NOMO-1 treated with dmso at 0.1 percent for 144 hours (cell line): ENCODE measurements around the gene EPS8L2.

ENCODE experiments used
- DNase-seq: peaks from one replicate; lab custom pipeline; 2025; ENCODE audit not compliant: unreplicated experiment; lab: John Stamatoyannopoulos, UW

EPS8L2 gene

GRCh38 chr11:705646-706438, at the start of gene EPS8L2:
EPS8L2 (plus strand) TSS chr11:706231; CDS start chr11:709408, 3,177 bp downstream.
- no peak for DNase-seq

- DNase-seq = no peak
These were observed 49.6 kb upstream of the EPS8L2 start for GRCh38 chr11:656426-656825.

- no peak for DNase-seq
These were observed 49.2 kb upstream of the EPS8L2 start for GRCh38 chr11:656866-657265.

- DNase-seq = no peak
These were observed 48.3 kb upstream of the EPS8L2 start for GRCh38 chr11:657691-658126.

GRCh38 chr11:659532-660085, 46.4 kb upstream of the EPS8L2 start:
- no peak for DNase-seq

- DNase-seq = no peak
These were observed 45.8 kb upstream of the EPS8L2 start for GRCh38 chr11:660281-660680.

GRCh38 chr11:660681-661444, 45.2 kb upstream of the EPS8L2 start:
- DNase-seq = no peak

GRCh38 chr11:662689-663274, 43.2 kb upstream of the EPS8L2 start:
- no peak for DNase-seq

GRCh38 chr11:665062-665703, 40.8 kb upstream of the EPS8L2 start:
- DNase-seq = no peak

GRCh38 chr11:665704-666281, 40.2 kb upstream of the EPS8L2 start:
- DNase-seq = no peak

- DNase-seq = no peak
These were observed 32.2 kb upstream of the EPS8L2 start for GRCh38 chr11:673866-674265.

GRCh38 chr11:674406-674805, 31.6 kb upstream of the EPS8L2 start:
- DNase-seq = no peak

- DNase-seq = no peak
These were observed 27.7 kb upstream of the EPS8L2 start for GRCh38 chr11:678297-678696.

GRCh38 chr11:679271-680207, 26.5 kb upstream of the EPS8L2 start:
- DNase-seq = no peak

GRCh38 chr11:680476-680875, 25.6 kb upstream of the EPS8L2 start:
- DNase-seq = no peak

- no peak for DNase-seq
These were observed 25.1 kb upstream of the EPS8L2 start for GRCh38 chr11:680970-681369.

- DNase-seq = no peak
These were observed 19.4 kb upstream of the EPS8L2 start for GRCh38 chr11:686451-687243.

GRCh38 chr11:687751-688150, 18.3 kb upstream of the EPS8L2 start:
- no peak for DNase-seq

- DNase-seq = no peak
These were observed 17.4 kb upstream of the EPS8L2 start for GRCh38 chr11:688681-689080.
